ENCODE measurements around the gene NAV2.

The NAV2 gene

GRCh38 chr11:19951558-19952115, 239.0 kb downstream of the NAV2 start:
- peak; percentile 23 for TF ChIP-seq CTCF (IDR thresholded peaks at IDR 0.05; ENCODE audit: borderline replicate concordance, control extremely low read depth, extremely low read depth, insufficient read depth, missing control alignments)
- DNase-seq (ENCODE audit: low spot score): peak; percentile 53
- in situ Hi-C loops (cut with MboI; ENCODE audit: low sequenced_read_pairs, unreplicated experiment): loop anchor here (10.0 kb wide), 1 partner anchor 163 kb away; no protein-coding TSS in a partner anchor

GRCh38 chr11:19952116-19952605, 239.5 kb downstream of the NAV2 start:
- in situ Hi-C loops (cut with MboI; ENCODE audit: low sequenced_read_pairs, unreplicated experiment): loop anchor here (10.0 kb wide), 1 partner anchor 163 kb away; no protein-coding TSS in a partner anchor

GRCh38 chr11:19952911-19953310, 240.3 kb downstream of the NAV2 start:
- no peak for DNase-seq (ENCODE audit: low spot score)
- in situ Hi-C loops (cut with MboI; ENCODE audit: low sequenced_read_pairs, unreplicated experiment): loop anchor here (10.0 kb wide), 1 partner anchor 162 kb away; no protein-coding TSS in a partner anchor
- TF ChIP-seq CTCF (IDR thresholded peaks at IDR 0.05; ENCODE audit: borderline replicate concordance, control extremely low read depth, extremely low read depth, insufficient read depth, missing control alignments): no peak

More at GRCh38 chr11:19952116-19952605, 239.5 kb downstream of the NAV2 start:
- no peak for DNase-seq (ENCODE audit: low spot score)
- TF ChIP-seq CTCF (IDR thresholded peaks at IDR 0.05; ENCODE audit: borderline replicate concordance, control extremely low read depth, extremely low read depth, insufficient read depth, missing control alignments): no peak

- in situ Hi-C loops (cut with MboI; ENCODE audit: low sequenced_read_pairs, unreplicated experiment): loop anchor here (10.0 kb wide), 1 partner anchor 161 kb away; no protein-coding TSS in a partner anchor
- no peak for TF ChIP-seq CTCF (IDR thresholded peaks at IDR 0.05; ENCODE audit: borderline replicate concordance, control extremely low read depth, extremely low read depth, insufficient read depth, missing control alignments)
- no peak for DNase-seq (ENCODE audit: low spot score)
Observed at GRCh38 chr11:19953336-19953735, 240.7 kb downstream of the NAV2 start.

GRCh38 chr11:19953909-19954308, 241.3 kb downstream of the NAV2 start:
- DNase-seq (ENCODE audit: low spot score): no peak
- TF ChIP-seq CTCF (IDR thresholded peaks at IDR 0.05; ENCODE audit: borderline replicate concordance, control extremely low read depth, extremely low read depth, insufficient read depth, missing control alignments): no peak
- in situ Hi-C loops (cut with MboI; ENCODE audit: low sequenced_read_pairs, unreplicated experiment): loop anchor here (10.0 kb wide), 1 partner anchor 161 kb away; no protein-coding TSS in a partner anchor

GRCh38 chr11:19954899-19955298, 242.3 kb downstream of the NAV2 start:
- no peak for DNase-seq (ENCODE audit: low spot score)
- no peak for TF ChIP-seq CTCF (IDR thresholded peaks at IDR 0.05; ENCODE audit: borderline replicate concordance, control extremely low read depth, extremely low read depth, insufficient read depth, missing control alignments)
- in situ Hi-C loops (cut with MboI; ENCODE audit: low sequenced_read_pairs, unreplicated experiment): loop anchor here (10.0 kb wide), 1 partner anchor 160 kb away; no protein-coding TSS in a partner anchor
